ENCODE results near the gene MRGPRF. TPM values are rescaled to one million over a fixed set of nuclear protein-coding genes. Genes with fewer than 3 reads are reported as not detected.

The MRGPRF gene
- total RNA-seq, 1 donor from 2014 or later: 209 TPM

DNA sequence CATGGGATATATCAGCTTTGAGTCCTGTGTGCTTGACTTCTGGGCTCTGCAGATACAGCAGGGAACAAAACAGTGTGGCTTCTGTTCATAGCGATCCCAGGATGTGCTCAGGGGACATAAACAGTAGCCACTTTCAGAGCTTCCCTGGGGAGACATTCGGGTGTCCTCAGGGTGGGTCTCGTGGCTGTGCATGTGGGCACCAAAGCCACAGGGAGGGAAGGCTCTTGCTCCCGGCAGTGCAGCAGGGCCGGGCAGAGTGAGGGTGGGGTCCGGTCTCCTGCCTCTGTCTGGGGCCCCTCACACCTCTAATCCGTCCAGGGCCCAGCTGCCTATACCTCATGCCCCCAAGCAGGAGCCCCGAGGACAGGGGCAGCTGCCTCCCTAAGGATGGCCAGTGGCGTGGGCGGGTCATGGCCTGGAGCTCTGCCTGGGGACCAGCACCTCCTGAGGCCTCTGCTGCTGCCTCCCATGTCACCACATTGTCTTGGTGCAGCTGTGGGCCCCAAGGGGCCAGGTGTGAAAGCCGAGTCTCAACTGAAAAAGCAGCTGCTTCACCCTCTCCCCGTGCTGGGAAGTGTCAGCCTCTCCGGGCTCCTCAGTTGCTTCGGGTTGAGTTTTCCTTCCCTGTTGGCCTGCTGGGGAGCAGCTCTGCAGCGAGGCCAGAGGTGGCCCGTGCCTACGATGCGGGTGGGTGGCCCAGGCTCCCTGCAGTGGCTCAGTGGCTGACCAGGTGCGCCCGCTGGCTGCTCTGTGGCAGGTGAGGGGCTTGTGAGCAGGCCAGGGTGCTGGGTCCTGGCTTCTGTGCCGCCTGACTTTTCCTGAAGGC, 39.5 kb upstream of the MRGPRF start:
- Histone ChIP-seq H3K27ac (peak overlapping the region in 1 of 2 donors; percentile 16), H3K27me3 (no peaks in the 10 kb centered on the region), H3K4me3 (no peak overlapping the region), H3K36me3 (peaks cover 17 to 26% of the 10 kb centered on the region in 2 donors), H3K9me3 (no peaks in the 10 kb centered on the region), H3K4me1 (peaks cover 6 to 26% of the 10 kb centered on the region in 2 donors)
- DNase-seq (ENCODE audit: low spot score in 2 of 2): no peak
- no peak for TF ChIP-seq CTCF (IDR thresholded peaks at IDR 0.05)
- intact Hi-C loops (cut with DNase I): no loop called here

GRCh38 chr11:69051381-69052342, 38.6 kb upstream of the MRGPRF start:
- no peaks in the 10 kb centered on the region for H3K27me3 ChIP-seq
- peaks cover 6 to 26% of the 10 kb centered on the region in 2 donors for H3K4me1 ChIP-seq
- TF ChIP-seq CTCF (IDR thresholded peaks at IDR 0.05): no peak
- H3K9me3 ChIP-seq: no peaks in the 10 kb centered on the region
- DNase-seq (ENCODE audit: low spot score in 2 of 2): no peak
- intact Hi-C loops (cut with DNase I): no loop called here
- H3K36me3 ChIP-seq: peaks cover 13 to 25% of the 10 kb centered on the region in 2 donors
- H3K27ac ChIP-seq: peak overlapping the region; percentile 74 to 93
- H3K4me3 ChIP-seq: peak overlapping the region in 1 of 2 donors; percentile 9

- H3K4me1 ChIP-seq: peaks cover 6 to 25% of the 10 kb centered on the region in 2 donors
- TF ChIP-seq CTCF (IDR thresholded peaks at IDR 0.05): no peak
- H3K27me3 ChIP-seq: no peaks in the 10 kb centered on the region
- H3K4me3 ChIP-seq: peak overlapping the region in 1 of 2 donors; percentile 9
- intact Hi-C loops (cut with DNase I): no loop called here
- DNase-seq (ENCODE audit: low spot score in 2 of 2): no peak
- H3K36me3 ChIP-seq: peaks cover 9 to 21% of the 10 kb centered on the region in 2 donors
- peak overlapping the region; percentile 74 to 93 for H3K27ac ChIP-seq
- no peaks in the 10 kb centered on the region for H3K9me3 ChIP-seq
These were observed 37.7 kb upstream of the MRGPRF start for GRCh38 chr11:69050592-69051380.

- Histone ChIP-seq H3K4me1 (peaks cover 6 to 23% of the 10 kb centered on the region in 2 donors), H3K27me3 (no peaks in the 10 kb centered on the region), H3K4me3 (peak overlapping the region; percentile 69 to 97), H3K9me3 (no peaks in the 10 kb centered on the region), H3K36me3 (peaks cover 0 to 8% of the 10 kb centered on the region in 2 donors), H3K27ac (peak overlapping the region; percentile 74 to 93)
- DNase-seq (ENCODE audit: low spot score in 2 of 2): no peak
- intact Hi-C loops (cut with DNase I): loop anchor here (2.0 to 5.0 kb wide), 3 partner anchors 49 to 147 kb away; partner anchors contain the start of genes IGHMBP2 and MRPL21
- TF ChIP-seq CTCF (IDR thresholded peaks at IDR 0.05): no peak
These were observed 36.4 kb upstream of the MRGPRF start for GRCh38 chr11:69049490-69049867.

All from ascending aorta (tissue), 2 donors.